Stimulated activated CD4-positive, alpha-beta T cell treated with anti-CD3 and anti-CD28 coated beads, Interleukin-12 subunit alpha, Interleukin-12 subunit beta, amount 100 ng/mL, for 24 hours (primary cell): ENCODE results near the gene H2BK1.

ENCODE experiments used
- DNase-seq, 2 experiments: peaks; one replicate each; pipeline ENCODE4 v3.0.0-alpha.2; 2020; ENCODE audit warnings: low read depth in 2 of 2

Gene H2BK1

GRCh38 chr7:151210087-151210854, at the start of gene H2BK1:
H2BK1 (minus strand) TSS chr7:151210488; CDS start chr7:151210318, 170 bp downstream.
- DNase-seq: no peak

DNA sequence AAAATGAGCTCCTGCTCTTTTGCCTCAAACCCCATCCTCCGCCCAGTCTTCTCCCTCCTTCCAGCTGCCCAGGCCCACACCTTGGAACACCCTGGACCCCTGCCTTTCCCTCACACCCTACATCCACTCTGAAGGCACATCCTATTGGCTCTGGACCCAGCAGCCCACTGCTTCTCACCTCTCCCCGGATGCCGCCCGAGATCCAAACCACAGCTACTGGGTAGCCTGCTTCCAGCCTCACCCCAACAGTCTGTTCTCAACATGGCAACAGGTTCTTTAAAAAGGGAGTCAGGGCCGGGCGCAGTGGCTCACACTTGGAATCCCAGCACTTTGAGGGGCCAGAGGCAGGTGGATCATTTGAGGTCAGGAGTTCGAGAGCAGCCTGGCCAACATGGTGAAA, 47.7 kb upstream of the H2BK1 start:
- no peak for DNase-seq

GRCh38 chr7:151256410-151257045, 46.2 kb upstream of the H2BK1 start:
- no peak for DNase-seq

DNA sequence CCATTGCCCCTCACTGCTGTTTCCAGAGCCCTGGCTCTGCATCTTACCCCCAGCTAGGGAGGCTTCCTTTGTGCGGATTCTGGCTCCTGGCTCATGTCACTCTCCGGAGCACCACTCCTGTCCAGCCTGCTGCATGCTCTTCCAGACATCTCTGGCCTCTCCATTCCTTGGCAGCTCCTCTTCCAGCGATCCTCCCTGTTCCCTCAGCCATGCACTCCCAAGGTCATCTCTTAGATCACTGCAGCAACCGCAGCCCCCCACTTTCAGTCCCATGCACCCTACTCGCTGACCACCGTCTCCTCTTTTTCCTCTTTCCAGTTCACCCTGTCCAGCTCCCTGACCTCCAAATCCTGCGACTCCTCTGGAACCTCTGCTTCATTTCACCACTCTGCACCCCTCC, 45.1 kb upstream of the H2BK1 start:
- no peak for DNase-seq

DNA sequence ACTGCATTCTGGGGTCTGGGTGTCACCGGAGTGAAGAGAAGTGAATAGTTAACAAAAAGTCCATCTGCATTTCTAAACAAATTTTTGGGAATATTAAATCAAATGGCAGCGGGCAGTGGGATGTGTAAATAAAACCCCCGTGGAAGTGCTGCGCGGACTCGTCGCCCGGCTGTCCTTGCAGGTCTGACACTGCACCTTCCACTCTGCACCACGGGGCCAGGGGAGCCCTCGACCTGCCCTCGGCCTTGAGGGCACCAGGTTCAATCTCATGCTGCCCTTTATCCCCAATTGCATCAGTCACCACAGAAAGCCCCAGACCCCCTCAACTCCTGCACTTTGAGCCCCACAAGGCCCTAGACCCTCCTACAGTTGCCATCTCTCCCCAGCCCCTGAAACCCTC, 44.6 kb upstream of the H2BK1 start:
- no peak for DNase-seq

DNA sequence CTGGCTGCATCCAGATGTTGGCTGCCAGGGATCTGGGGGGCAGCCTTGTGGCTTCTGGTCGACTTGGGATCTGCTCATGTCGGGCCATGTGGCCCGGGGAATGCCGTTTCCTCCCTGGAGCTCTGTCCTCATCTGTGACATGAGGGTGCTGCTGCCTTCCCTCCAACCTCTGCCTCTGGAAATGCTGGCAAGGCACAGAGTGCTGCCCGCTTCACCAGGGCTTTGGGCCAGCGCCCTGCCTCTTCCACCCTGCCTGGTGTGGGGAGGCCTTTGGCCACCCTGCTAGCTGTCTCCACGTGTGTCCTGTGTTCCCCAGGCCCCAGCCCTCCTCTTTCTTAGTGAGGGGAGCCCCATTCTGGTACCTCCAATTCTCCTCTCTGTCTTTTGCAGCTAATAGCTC, 44.0 kb upstream of the H2BK1 start:
- DNase-seq: no peak

DNA sequence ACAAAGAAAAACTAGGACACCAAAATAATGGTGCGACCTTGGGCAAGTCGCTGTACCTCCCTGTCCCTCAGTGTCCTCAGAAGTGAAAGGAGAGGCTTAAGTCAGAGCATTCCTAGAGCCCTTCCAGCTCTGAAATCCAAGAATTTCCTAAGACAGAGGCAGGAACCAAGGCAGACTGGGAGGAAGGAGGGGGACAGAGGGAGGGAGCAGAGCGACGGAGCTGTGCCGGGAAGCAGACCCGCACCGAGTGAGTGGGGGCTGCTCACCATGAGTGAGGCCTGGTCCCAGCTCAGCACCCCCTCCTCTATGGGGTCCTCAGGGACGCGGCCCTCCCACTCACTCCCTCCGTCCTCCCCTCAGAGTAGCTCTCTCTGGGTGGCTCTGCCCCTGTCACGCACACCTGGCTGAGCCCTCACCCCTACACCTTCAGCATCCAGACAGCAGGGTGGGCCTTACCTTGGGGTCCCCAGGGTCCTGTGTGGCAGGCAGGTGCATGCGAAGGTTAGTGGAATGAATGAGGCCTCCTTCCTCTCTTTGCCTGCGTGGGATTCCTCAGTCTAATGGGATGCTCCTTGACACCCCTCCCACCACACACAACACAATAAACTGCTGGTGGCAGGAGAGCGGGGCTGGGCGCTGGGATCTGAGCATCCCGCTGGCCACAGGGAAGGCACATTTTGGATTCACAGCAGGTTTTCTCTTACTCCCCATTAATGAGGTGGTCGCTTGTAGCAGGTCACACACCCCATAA, 42.8 kb upstream of the H2BK1 start:
- DNase-seq: no peak

DNA sequence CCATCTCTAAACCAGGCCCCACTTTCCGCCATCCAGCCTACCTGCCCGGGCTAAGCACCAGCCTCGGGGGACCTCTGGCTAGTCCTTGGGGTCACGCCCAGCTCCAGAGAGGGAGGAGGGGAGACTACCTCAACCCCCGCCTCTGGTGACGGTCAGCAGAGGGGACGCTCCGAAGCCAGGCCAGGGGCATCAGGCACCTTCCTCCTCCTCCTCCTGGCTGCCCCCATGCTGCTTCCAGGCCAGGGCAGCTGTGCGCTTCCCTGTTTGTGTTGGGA, 42.2 kb upstream of the H2BK1 start:
- no peak for DNase-seq

- DNase-seq: no peak
Observed at GRCh38 chr7:151251689-151252560, 41.6 kb upstream of the H2BK1 start.

- DNase-seq: no peak
Observed at GRCh38 chr7:151251328-151251688, 41.0 kb upstream of the H2BK1 start.

DNA sequence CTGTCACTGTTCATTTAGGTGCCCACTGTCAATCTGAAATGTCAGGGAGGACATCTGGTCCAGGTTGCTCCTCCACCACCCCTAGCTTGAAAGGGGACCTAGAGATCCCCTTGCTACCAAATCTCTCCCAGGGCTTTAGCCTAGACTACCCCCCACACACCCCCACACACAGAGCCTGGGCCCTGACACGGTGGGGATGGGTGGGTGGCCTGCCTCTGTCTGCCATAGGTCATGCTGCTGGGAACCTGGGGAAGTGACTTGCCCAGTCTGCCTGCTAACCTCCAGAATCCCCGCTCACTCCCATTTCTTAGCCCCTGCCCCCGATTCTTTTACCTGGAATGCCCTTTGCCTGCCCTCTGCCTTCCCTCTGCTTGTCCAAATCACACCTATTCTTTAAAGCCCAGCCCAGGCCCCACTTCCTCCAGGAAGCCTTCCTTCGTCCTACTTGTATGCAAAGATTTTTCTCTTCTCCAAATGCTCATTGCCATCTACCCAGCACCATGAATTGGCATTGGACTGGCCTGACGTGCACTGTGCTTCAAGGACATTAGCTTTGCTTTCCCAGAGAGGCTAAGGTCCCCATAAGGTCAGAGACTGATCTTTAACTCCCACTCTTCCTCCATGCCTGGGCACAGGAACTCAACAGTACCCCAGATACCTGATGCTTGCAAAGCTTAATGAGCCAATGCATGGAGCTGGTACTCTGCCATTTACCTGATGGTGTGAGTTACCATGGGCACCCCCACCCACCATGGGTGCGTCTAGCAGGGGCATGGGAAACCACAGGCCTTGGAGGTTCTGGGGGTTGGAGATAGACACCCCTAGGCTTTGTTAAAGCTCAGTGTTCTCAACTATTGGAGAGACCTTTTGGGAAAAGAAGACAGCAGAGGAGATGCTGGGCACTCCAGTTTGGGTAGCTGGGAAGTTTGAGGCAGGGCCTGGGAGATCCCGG, 40.2 kb upstream of the H2BK1 start:
- no peak for DNase-seq

DNA sequence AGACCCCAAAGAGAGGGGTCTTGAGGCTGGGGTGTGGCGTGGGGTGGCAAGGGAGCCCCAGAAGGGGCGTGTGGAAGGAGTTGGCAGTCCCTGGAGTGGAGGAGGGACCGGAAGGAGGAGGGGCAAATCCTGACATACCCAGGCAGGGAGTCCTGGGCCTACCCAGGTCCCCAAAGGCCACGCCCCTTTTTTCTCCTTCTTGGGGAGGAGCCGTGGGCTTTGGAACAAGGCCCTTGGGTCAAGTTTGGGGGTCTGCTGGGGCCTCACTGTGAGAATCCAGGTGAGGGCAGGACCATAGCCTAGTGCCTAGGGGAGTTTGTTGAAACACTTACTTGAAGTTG, 39.4 kb upstream of the H2BK1 start:
- DNase-seq: no peak

GRCh38 chr7:151249034-151249731, 38.9 kb upstream of the H2BK1 start:
- no peak for DNase-seq

- no peak for DNase-seq
Observed at GRCh38 chr7:151248346-151249033, 38.2 kb upstream of the H2BK1 start, which contains the start of gene SMARCD3. SMARCD3 (minus strand) TSS chr7:151248694; CDS start chr7:151248562, 132 bp downstream.

DNA sequence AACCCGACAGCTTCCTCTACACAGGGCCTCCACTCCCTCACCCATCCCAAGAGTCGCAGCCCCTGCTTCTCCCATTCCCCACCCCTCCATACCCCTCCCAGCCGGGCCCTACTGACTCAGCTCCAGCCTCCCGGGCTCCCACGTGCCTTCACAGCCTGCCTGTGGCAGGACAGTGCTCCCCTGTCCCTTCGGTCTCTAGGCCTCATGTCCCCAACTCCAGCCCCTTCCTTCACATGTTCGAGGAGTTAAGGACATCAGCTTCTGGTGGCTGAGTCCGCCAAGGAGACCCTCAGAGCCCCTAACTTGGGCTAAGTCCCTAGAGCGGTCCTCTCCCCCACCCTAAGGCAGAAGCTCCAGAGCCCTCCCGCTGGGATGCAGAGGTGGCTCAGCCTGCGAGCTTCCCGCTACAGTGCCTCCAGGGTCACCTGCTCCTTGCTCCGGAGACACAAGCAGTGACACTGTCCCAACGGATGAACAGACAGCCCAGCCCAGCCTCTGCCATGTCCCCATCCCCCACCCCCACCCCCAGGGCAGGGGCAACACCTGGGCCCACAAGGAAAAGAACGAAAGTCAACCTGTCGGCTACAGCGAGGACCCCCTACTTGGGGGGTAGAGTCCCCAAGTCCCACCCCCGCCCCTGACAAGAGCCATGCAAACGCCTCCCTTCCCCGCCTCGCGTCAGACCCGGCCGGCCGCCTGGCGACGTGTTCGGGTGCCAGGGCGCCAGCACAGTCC, 37.5 kb upstream of the H2BK1 start:
- no peak for DNase-seq

DNA sequence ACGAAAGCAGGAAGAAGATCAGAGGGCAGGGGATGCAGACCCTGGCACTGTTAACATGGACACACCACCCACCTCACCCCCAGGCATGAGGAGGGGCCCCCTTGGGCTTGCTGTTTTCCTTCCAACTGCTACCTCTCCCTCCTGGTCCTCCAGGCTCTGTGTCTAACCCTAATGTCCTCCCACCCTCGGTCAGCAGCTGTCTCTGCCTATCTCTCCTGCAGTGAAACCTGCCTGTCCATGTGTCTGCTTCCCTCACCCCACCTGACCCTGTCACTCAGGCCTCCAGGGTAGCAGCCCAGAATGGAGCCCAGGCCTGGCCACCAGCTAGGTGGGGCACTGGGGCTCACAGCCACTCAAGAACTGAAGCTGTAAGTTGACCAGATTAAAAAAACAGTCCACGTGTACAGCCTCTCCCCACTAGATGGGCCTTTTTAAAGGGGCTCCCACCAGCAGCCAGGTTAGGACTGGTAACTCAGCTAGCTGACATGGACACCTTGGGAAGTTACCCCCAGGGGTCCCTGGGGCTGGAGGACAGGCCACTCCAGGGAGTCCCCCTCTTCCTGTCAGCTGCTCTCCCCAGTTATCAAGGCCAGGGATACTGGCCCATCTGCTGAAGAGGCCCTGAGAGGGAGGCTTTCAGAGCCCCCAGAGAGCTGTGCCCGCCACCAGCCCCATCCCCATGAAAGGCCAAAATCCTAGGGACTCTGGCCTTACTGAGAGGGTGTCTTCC, 36.7 kb upstream of the H2BK1 start:
- DNase-seq: no peak

DNA sequence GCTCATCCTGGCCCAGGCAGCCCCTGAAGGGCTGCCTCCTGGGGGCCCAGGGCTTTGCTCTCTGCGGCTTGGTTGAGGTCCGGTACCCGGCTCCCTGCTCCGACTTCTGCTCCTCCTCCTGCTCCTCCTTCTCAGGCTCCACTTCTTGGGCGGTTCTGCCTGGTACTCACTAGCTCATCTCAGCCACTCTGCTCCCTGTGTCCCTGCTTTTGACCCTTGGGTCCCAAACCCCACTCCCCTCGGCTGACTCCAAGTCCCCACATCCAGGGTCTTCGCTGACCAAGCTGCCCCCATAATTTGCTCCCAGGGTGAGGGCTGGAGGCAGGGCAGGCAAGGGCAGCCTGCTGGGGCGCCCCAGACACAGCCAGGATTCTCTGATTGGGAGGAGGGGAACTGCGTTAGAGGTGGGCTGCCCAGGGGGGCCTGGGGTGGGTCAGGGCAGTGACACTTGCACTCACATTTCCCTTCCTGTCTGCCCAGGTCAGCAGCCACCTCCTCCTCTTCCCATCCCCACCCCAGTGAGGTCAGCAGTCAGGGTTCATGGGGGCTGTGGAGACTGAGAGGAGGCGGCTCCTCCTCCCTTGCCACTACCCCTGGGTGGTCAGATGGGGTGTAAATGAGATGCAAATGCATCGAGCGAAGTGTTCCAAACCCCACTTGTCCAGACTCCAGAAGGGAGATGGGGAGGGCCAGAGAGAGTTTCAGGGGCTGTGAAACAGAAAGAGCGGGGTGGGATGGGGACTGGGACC, 36.0 kb upstream of the H2BK1 start:
- no peak for DNase-seq
